K562 (cell line): ENCODE measurements around the gene SPHK2. TPM values are rescaled to one million over a fixed set of nuclear protein-coding genes. Genes with fewer than 3 reads are reported as not detected.

Experiments used
- ATAC-seq: fragments of 200-7000 bp; cut with Tn5 transposase; 3 replicates; pipeline ENCODE4 v1.9.1; 2020; ENCODE audit warnings: moderate library complexity
- BruUV-seq: library from RNA; stranded (reverse); fragments of 400-500 nt; replicated peaks from 2 replicates; lab custom pipeline; 2021; lab: Mats Ljungman, UMichigan
- CTCF ChIA-PET: fragments of 300-600 bp; formaldehyde crosslinking; extraction: SDS; loops from one replicate; lab custom pipeline; 2021; ENCODE audit warnings: low intra/inter-chr PET ratio; lab: Yijun Ruan, JAX
- POLR2A ChIA-PET: fragments of 300-600, 350-650 bp; sonication (Branson Sonifier 250); formaldehyde crosslinking; extraction: SDS; loops from one replicate; lab custom pipeline; 2021; ENCODE audit warnings: antibody characterized with exemption, inconsistent platforms; lab: Yijun Ruan, JAX
- DNase-seq, 4 experiments: peaks; one replicate each; pipeline versions ENCODE4 v3.0.0 to v3.0.0-alpha.2; 2011 to 2018; ENCODE audit warnings: low spot score in 3 of 4, mixed read lengths in 3 of 4; ENCODE audit errors: extremely low read depth in 1 of 4
- FAIRE-seq: peaks from 2 replicates; lab custom pipeline; 2011; peaks lifted over from hg19 to GRCh38; lab: Jason Lieb, UNC
- H2AFZ ChIP-seq: 2 replicates; pipeline ENCODE4 v1.6.0; 2011; ENCODE audit warnings: low read depth, low read length, control low read depth, inconsistent platforms
- H3K27ac ChIP-seq: fragments of 200-600 bp; 3 replicates; pipeline ENCODE4 v1.8.0; 2011; ENCODE audit warnings: low read depth, mild to moderate bottlenecking, control low read depth, inconsistent platforms, low read length, moderate library complexity, mixed read lengths; ENCODE audit errors: extremely low read depth
- H3K27me3 ChIP-seq, 2 experiments: fragments of 300-600 bp in 1 of 2; 2 replicates in 1 of 2; 3 replicates in 1 of 2; pipeline versions ENCODE4 v1.6.0 to v1.8.0; 2011; ENCODE audit warnings: inconsistent platforms in 2 of 2, low read length in 2 of 2, mild to moderate bottlenecking in 1 of 2, mixed read lengths in 1 of 2, moderate library complexity in 1 of 2; ENCODE audit not compliant: control insufficient read depth in 2 of 2, insufficient read depth in 2 of 2
- H3K36me3 ChIP-seq: fragments of 300-600 bp; 3 replicates; pipeline ENCODE4 v1.8.0; 2011; ENCODE audit warnings: mild to moderate bottlenecking, low read length, inconsistent platforms; ENCODE audit not compliant: control insufficient read depth, insufficient read depth
- H3K4me1 ChIP-seq, 2 experiments: fragments of 200-600 bp in 1 of 2; replicated peaks in 1 of 2; 2 replicates in 1 of 2; 3 replicates in 1 of 2; pipeline versions ENCODE4 v1.5.1 to v1.8.0; 2011; ENCODE audit warnings: inconsistent platforms in 2 of 2, low read length in 2 of 2, mild to moderate bottlenecking in 1 of 2, mixed read lengths in 1 of 2, moderate library complexity in 1 of 2; ENCODE audit not compliant: control insufficient read depth in 2 of 2, insufficient read depth in 2 of 2
- H3K4me2 ChIP-seq: 2 replicates; pipeline ENCODE4 v1.6.1; 2011; ENCODE audit warnings: low read length, control low read depth, inconsistent platforms, mixed read lengths; ENCODE audit not compliant: insufficient read depth
- H3K4me3 ChIP-seq: fragments of 200-600 bp; sonication (generic), shearing (Covaris generic); 2 replicates; pipeline ENCODE4 v1.5.1; 2016; ENCODE audit warnings: control low read depth, inconsistent platforms
- H3K79me2 ChIP-seq: fragments of 200-600 bp; 3 replicates; pipeline ENCODE4 v1.8.0; 2011; ENCODE audit warnings: low read length, inconsistent platforms; ENCODE audit not compliant: control insufficient read depth, insufficient read depth
- H3K9ac ChIP-seq, 2 experiments: 2 replicates each; pipeline versions ENCODE4 v1.6.0 to v1.6.1; 2011; ENCODE audit warnings: low read depth in 2 of 2, low read length in 2 of 2, control low read depth in 1 of 2, inconsistent platforms in 1 of 2, mild to moderate bottlenecking in 1 of 2, mixed read lengths in 1 of 2; ENCODE audit not compliant: insufficient read depth in 1 of 2
- H3K9me1 ChIP-seq: one replicate; pipeline ENCODE4 v1.6.0; 2011; ENCODE audit warnings: inconsistent platforms, mild to moderate bottlenecking, low read length, moderate library complexity; ENCODE audit not compliant: control insufficient read depth, insufficient read depth
- H3K9me3 ChIP-seq: replicated peaks from 2 replicates; pipeline ENCODE4 v1.5.1; 2011; ENCODE audit warnings: low read depth, low read length, inconsistent platforms; ENCODE audit not compliant: control insufficient read depth, insufficient read depth
- H4K20me1 ChIP-seq: replicated peaks from 2 replicates; pipeline ENCODE4 v1.6.1; 2011; ENCODE audit warnings: low read length, inconsistent platforms, mixed read lengths; ENCODE audit not compliant: control insufficient read depth, insufficient read depth
- BCOR ChIP-seq: fragments of 450-650 bp; IDR thresholded peaks from 2 replicates; pipeline ENCODE4 v1.6.1; 2016
- ELF4 ChIP-seq: fragments of 450-650 bp; formaldehyde crosslinking; IDR thresholded peaks from 2 replicates; pipeline ENCODE4 v1.4.0; 2022; ENCODE audit warnings: missing genetic modification characterization
- HDAC1 ChIP-seq, 2 experiments: fragments of 450-650 bp; IDR thresholded peaks; 2 replicates each; pipeline ENCODE4 v1.6.1; 2016 to 2017; ENCODE audit warnings: inconsistent platforms in 1 of 2, mild to moderate bottlenecking in 1 of 2, moderate library complexity in 1 of 2
- MLLT1 ChIP-seq, 2 experiments: fragments of 450-650 bp; IDR thresholded peaks; 2 replicates each; pipeline ENCODE4 v1.6.1; 2016
- NBN ChIP-seq: fragments of 450-650 bp; IDR thresholded peaks from 2 replicates; pipeline ENCODE4 v1.6.1; 2016; ENCODE audit warnings: low read depth, mild to moderate bottlenecking
- NKRF ChIP-seq: fragments of 450-650 bp; IDR thresholded peaks from 2 replicates; pipeline ENCODE4 v1.6.1; 2016; ENCODE audit warnings: borderline replicate concordance
- SMARCE1 ChIP-seq: fragments of 450-650 bp; IDR thresholded peaks from 2 replicates; pipeline ENCODE4 v1.7.1; 2016; ENCODE audit warnings: mild to moderate bottlenecking
- ZBTB2 ChIP-seq: fragments of 450-650 bp; IDR thresholded peaks from 2 replicates; pipeline ENCODE4 v1.6.1; 2016; ENCODE audit warnings: antibody characterized with exemption
- ZBTB26 ChIP-seq: fragments of 450-650 bp; formaldehyde crosslinking; IDR thresholded peaks from 2 replicates; pipeline ENCODE4 v1.4.0; 2022; ENCODE audit warnings: missing genetic modification characterization
- ZNF124 ChIP-seq: sonication (generic); formaldehyde crosslinking; IDR thresholded peaks from 2 replicates; pipeline ENCODE4 v1.8.1; 2022; ENCODE audit warnings: missing genetic modification reagents
- ZNF263 ChIP-seq: sonication (generic); formaldehyde crosslinking; IDR thresholded peaks from 2 replicates; pipeline ENCODE4 v1.8.0; 2022; ENCODE audit warnings: mild to moderate bottlenecking, missing genetic modification reagents, borderline replicate concordance
- ZNF512 ChIP-seq: IDR thresholded peaks from 2 replicates; pipeline ENCODE4 v1.6.1; 2016; ENCODE audit warnings: missing genetic modification characterization, missing compliant biosample characterization
- WGBS: fragments of 100-300 bp; shearing (Covaris generic); methylation state at CpG from one replicate; pipeline ENCODE4 v1.1.6; 2016; ENCODE audit warnings: low coverage, mixed read lengths; ENCODE audit not compliant: insufficient coverage; ENCODE audit errors: missing lambda C conversion rate; 5-methylcytosine and 5-hydroxymethylcytosine counted together
- in situ Hi-C: fragments of 300-500 bp; cut with MboI; formaldehyde crosslinking; loops from 4 replicates; pipeline ENCODE4 v1.15.0; 2018; ENCODE audit warnings: inconsistent platforms, mixed read lengths
- intact Hi-C: fragments of 100-400 bp; cut with micrococcal nuclease; formaldehyde crosslinking; loops from 2 replicates; pipeline ENCODE4 v1.14.2; 2022
- polyA plus RNA-seq, 8 experiments: library from polyadenylated mRNA; depleted of rRNA in 4 of 8; stranded (reverse) in 5 of 8; unstranded in 3 of 8; fragments of >200 nt; fragmentation: Nextera tagmentation in 2 of 8; fragmentation: Illumina TruSeq in 1 of 8; extraction: Ambion mirVana in 2 of 8; extraction: Trizol in 1 of 8; gene quantifications; 2 replicates each; pipeline versions ENCODE4 v1.2.1 to v1.2.3, GENCODE V29; 2011 to 2014; ENCODE audit warnings: inconsistent platforms in 1 of 8, missing spikeins in 1 of 8
- total RNA-seq, 7 experiments: library from RNA; depleted of rRNA in 6 of 7; stranded (reverse); fragments of >200 nt in 6 of 7; fragmentation: Illumina TruSeq in 2 of 7; extraction: Trizol in 2 of 7; gene quantifications; 2 replicates each; pipeline versions ENCODE4 v1.2.1 to v1.2.3, GENCODE V29; 2011 to 2021; ENCODE audit warnings: low replicate concordance in 1 of 7

SPHK2 gene
- total and polyA plus RNA-seq, 9 of the 15 experiments (the other 6 are each of a cell fraction or from before 2014, with no cell fraction given), result 0.10 to 15.2 (median 2.9) TPM

- Histone ChIP-seq H3K27me3 (no peaks in the 10 kb centered on the region), H2AFZ (0 out of 2 replicates have a peak overlapping the region, but pooled peaks have one; percentile 56), H3K36me3 (no peaks in the 10 kb centered on the region; the same call in 2 of the 3 replicates), H3K4me1 (peaks cover 47 to 77% of the 10 kb centered on the region in 2 experiments), H3K9me3 (no peaks in the 10 kb centered on the region), H3K27ac (peak overlapping the region; percentile 56; the same call in 1 of the 3 replicates), H3K9ac (peak overlapping the region; percentile 56 to 90; a peak in 3 of 4 replicates), H3K9me1 (peaks cover 4% of the 10 kb centered on the region), H3K4me3 (peak overlapping the region; percentile 51), H4K20me1 (0 out of 2 replicates have a peak, but pooled peaks cover 4% of the 10 kb centered on the region), H3K4me2 (peak overlapping the region; percentile 100), H3K79me2 (peaks cover 27% of the 10 kb centered on the region; the same call in 2 of the 3 replicates)
- in situ Hi-C loops (no loop called here), intact Hi-C loops (no loop called here)
- no peak for ATAC-seq
- no peak for DNase-seq
- BruUV-seq, result no TSS peak
- POLR2A ChIA-PET, result interaction anchor here (0.6 to 1.9 kb wide), 5 partner anchors 11 to 141 kb away, joined by 3 to 9 read pairs (median 3); partner anchors contain the start of genes RPL18 and SPHK2
- 3% methylated on average over 25 of the region's 35 CpGs for WGBS
- no peak for FAIRE-seq
- CTCF ChIA-PET, result no interaction called here
- TF ChIP-seq ZNF512 (tag) (peak; percentile 70), MLLT1 (IDR thresholded peaks at IDR 0.05) (0 out of 4 replicates have a peak, but pooled peaks have one; percentile 13 to 51), ZBTB26 (CRISPR knock-in tag) (peak; percentile 81; the same call in 1 of the 2 replicates), ZBTB2 (0 out of 2 replicates have a peak, but pooled peaks have one; percentile 44), NKRF (peak; percentile 22; the same call in 1 of the 2 replicates), HDAC1 (IDR thresholded peaks at IDR 0.05) (peak in 1 of 2 experiments; percentile 68; a peak in 2 of 4 replicates), ZNF263 (CRISPR knock-in tag) (peak; percentile 83), BCOR (0 out of 2 replicates have a peak, but pooled peaks have one; percentile 20), NBN (0 out of 2 replicates have a peak, but pooled peaks have one; percentile 32), ELF4 (peak; percentile 62; the same call in 1 of the 2 replicates), ZNF124 (CRISPR knock-in tag) (no peak), SMARCE1 (0 out of 2 replicates have a peak, but pooled peaks have one; percentile 35)
Observed at GRCh38 chr19:48635966-48636858, 16.9 kb downstream of the SPHK2 start.
